ENCODE data around the gene CYP21A2. TPM values are rescaled to one million over a fixed set of nuclear protein-coding genes. Genes with fewer than 3 reads are reported as not detected.
"Not testable (repeated sequence)": the region's sequence is repeated elsewhere in the genome, so short reads cannot be mapped to it uniquely, and the experiment has no call there.

CYP21A2 gene
- polyA plus RNA-seq, 1 donor (not counting 4 experiments of a cell fraction or from before 2014, with no cell fraction given): 0.04 TPM

GRCh38 chr6:32039321-32040274, 1.4 kb downstream of the CYP21A2 start:
- H3K9me1 ChIP-seq (ENCODE audit: control insufficient read depth, extremely low read depth, insufficient read depth, low read length); H3K4me1 ChIP-seq (ENCODE audit: control insufficient read depth, extremely low read depth, insufficient read depth, low read length); H3K9ac ChIP-seq (ENCODE audit: control insufficient read depth, extremely low read depth, insufficient read depth, low read length); H3K36me3 ChIP-seq (ENCODE audit: control insufficient read depth in 2 of 2, extremely low read depth in 1 of 2, insufficient read depth in 2 of 2, low read length in 2 of 2); DNase-seq (ENCODE audit: low read depth, low spot score); H2AFZ ChIP-seq (ENCODE audit: control insufficient read depth, low read length); H3K79me2 ChIP-seq (ENCODE audit: control insufficient read depth, insufficient read depth, low read length); FAIRE-seq; H4K20me1 ChIP-seq (ENCODE audit: control insufficient read depth, extremely low read depth, insufficient read depth, low read length); H3K9me3 ChIP-seq (ENCODE audit: control insufficient read depth, low read depth, low read length); dilution Hi-C loops (cut with MboI; ENCODE audit: extremely low pct_ligation_motif_present, low sequenced_read_pairs); H3K4me3 ChIP-seq (ENCODE audit: control insufficient read depth in 2 of 3, extremely low read depth in 1 of 3, insufficient read depth in 2 of 3, low read depth in 1 of 3, low read length in 3 of 3); H3K27ac ChIP-seq (ENCODE audit: control insufficient read depth, insufficient read depth, low read length); H3K27me3 ChIP-seq (ENCODE audit: control insufficient read depth, extremely low read depth, insufficient read depth, low read length); H3K4me2 ChIP-seq (ENCODE audit: control insufficient read depth, extremely low read depth, insufficient read depth, low read depth, low read length): not testable (repeated sequence)

- dilution Hi-C loops (cut with MboI; ENCODE audit: extremely low pct_ligation_motif_present, low sequenced_read_pairs); FAIRE-seq; DNase-seq (ENCODE audit: low read depth, low spot score): not testable (repeated sequence)
Measured at GRCh38 chr6:32040299-32041049, 2.3 kb downstream of the CYP21A2 start.

DNA sequence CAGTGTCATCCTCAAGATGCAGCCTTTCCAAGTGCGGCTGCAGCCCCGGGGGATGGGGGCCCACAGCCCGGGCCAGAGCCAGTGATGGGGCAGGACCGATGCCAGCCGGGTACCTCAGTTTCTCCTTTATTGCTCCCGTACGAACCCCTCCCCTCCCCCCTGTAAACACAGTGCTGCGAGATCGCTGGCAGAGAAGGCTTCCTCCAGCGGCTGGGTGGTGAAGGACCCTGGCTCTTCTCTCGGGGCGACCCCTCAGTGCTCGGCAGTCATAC, 2.8 kb downstream of the CYP21A2 start:
- H3K4me1 ChIP-seq (ENCODE audit: control insufficient read depth, extremely low read depth, insufficient read depth, low read length); H3K9ac ChIP-seq (ENCODE audit: control insufficient read depth, extremely low read depth, insufficient read depth, low read length); H3K27me3 ChIP-seq (ENCODE audit: control insufficient read depth, extremely low read depth, insufficient read depth, low read length); H4K20me1 ChIP-seq (ENCODE audit: control insufficient read depth, extremely low read depth, insufficient read depth, low read length); DNase-seq (ENCODE audit: low read depth, low spot score); H3K4me3 ChIP-seq (ENCODE audit: control insufficient read depth in 2 of 3, extremely low read depth in 1 of 3, insufficient read depth in 2 of 3, low read depth in 1 of 3, low read length in 3 of 3); dilution Hi-C loops (cut with MboI; ENCODE audit: extremely low pct_ligation_motif_present, low sequenced_read_pairs); H3K9me1 ChIP-seq (ENCODE audit: control insufficient read depth, extremely low read depth, insufficient read depth, low read length); FAIRE-seq; H3K79me2 ChIP-seq (ENCODE audit: control insufficient read depth, insufficient read depth, low read length); H3K9me3 ChIP-seq (ENCODE audit: control insufficient read depth, low read depth, low read length); H2AFZ ChIP-seq (ENCODE audit: control insufficient read depth, low read length); H3K4me2 ChIP-seq (ENCODE audit: control insufficient read depth, extremely low read depth, insufficient read depth, low read depth, low read length); H3K27ac ChIP-seq (ENCODE audit: control insufficient read depth, insufficient read depth, low read length); H3K36me3 ChIP-seq (ENCODE audit: control insufficient read depth in 2 of 2, extremely low read depth in 1 of 2, insufficient read depth in 2 of 2, low read length in 2 of 2): not testable (repeated sequence)

More at GRCh38 chr6:32040299-32041049, 2.3 kb downstream of the CYP21A2 start:
- not testable (repeated sequence) for H3K79me2 ChIP-seq (ENCODE audit: control insufficient read depth, insufficient read depth, low read length); H3K27me3 ChIP-seq (ENCODE audit: control insufficient read depth, extremely low read depth, insufficient read depth, low read length); H3K36me3 ChIP-seq (ENCODE audit: control insufficient read depth in 2 of 2, extremely low read depth in 1 of 2, insufficient read depth in 2 of 2, low read length in 2 of 2); H3K4me3 ChIP-seq (ENCODE audit: control insufficient read depth in 2 of 3, extremely low read depth in 1 of 3, insufficient read depth in 2 of 3, low read depth in 1 of 3, low read length in 3 of 3); H3K4me1 ChIP-seq (ENCODE audit: control insufficient read depth, extremely low read depth, insufficient read depth, low read length); H3K4me2 ChIP-seq (ENCODE audit: control insufficient read depth, extremely low read depth, insufficient read depth, low read depth, low read length); H4K20me1 ChIP-seq (ENCODE audit: control insufficient read depth, extremely low read depth, insufficient read depth, low read length); H3K27ac ChIP-seq (ENCODE audit: control insufficient read depth, insufficient read depth, low read length); H2AFZ ChIP-seq (ENCODE audit: control insufficient read depth, low read length); H3K9ac ChIP-seq (ENCODE audit: control insufficient read depth, extremely low read depth, insufficient read depth, low read length); H3K9me3 ChIP-seq (ENCODE audit: control insufficient read depth, low read depth, low read length); H3K9me1 ChIP-seq (ENCODE audit: control insufficient read depth, extremely low read depth, insufficient read depth, low read length)

DNA sequence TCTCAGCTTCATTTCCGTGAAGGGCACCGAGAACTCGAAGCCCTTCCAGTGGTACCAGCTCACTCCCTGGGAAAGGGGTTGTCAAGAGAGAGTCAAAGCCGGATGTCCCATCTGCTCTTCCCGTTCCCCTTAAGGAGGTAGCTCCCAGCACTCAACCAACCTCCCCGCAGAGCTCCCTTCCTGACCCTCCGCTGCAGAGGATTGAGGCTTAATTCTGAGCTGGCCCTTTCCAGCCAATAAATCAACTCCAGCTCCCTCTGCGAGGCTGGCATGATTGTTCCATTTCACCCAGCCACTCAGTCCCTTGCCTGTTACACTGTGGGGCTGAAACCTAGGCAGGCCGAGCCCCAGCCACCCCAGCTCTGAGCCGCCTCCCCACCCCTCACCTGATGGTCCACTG, 3.2 kb downstream of the CYP21A2 start:
- H3K4me3 ChIP-seq (ENCODE audit: control insufficient read depth in 2 of 3, extremely low read depth in 1 of 3, insufficient read depth in 2 of 3, low read depth in 1 of 3, low read length in 3 of 3): not testable (repeated sequence)

GRCh38 chr6:32042276-32042675, 4.1 kb downstream of the CYP21A2 start:
- H4K20me1 ChIP-seq (ENCODE audit: control insufficient read depth, extremely low read depth, insufficient read depth, low read length); H3K27me3 ChIP-seq (ENCODE audit: control insufficient read depth, extremely low read depth, insufficient read depth, low read length); FAIRE-seq; H3K79me2 ChIP-seq (ENCODE audit: control insufficient read depth, insufficient read depth, low read length); H3K27ac ChIP-seq (ENCODE audit: control insufficient read depth, insufficient read depth, low read length); H2AFZ ChIP-seq (ENCODE audit: control insufficient read depth, low read length); H3K9ac ChIP-seq (ENCODE audit: control insufficient read depth, extremely low read depth, insufficient read depth, low read length); dilution Hi-C loops (cut with MboI; ENCODE audit: extremely low pct_ligation_motif_present, low sequenced_read_pairs); H3K9me3 ChIP-seq (ENCODE audit: control insufficient read depth, low read depth, low read length); DNase-seq (ENCODE audit: low read depth, low spot score); H3K9me1 ChIP-seq (ENCODE audit: control insufficient read depth, extremely low read depth, insufficient read depth, low read length); H3K36me3 ChIP-seq (ENCODE audit: control insufficient read depth in 2 of 2, extremely low read depth in 1 of 2, insufficient read depth in 2 of 2, low read length in 2 of 2); H3K4me2 ChIP-seq (ENCODE audit: control insufficient read depth, extremely low read depth, insufficient read depth, low read depth, low read length); H3K4me3 ChIP-seq (ENCODE audit: control insufficient read depth in 2 of 3, extremely low read depth in 1 of 3, insufficient read depth in 2 of 3, low read depth in 1 of 3, low read length in 3 of 3); H3K4me1 ChIP-seq (ENCODE audit: control insufficient read depth, extremely low read depth, insufficient read depth, low read length): not testable (repeated sequence)

More for the DNA sequence above, 3.2 kb downstream of the CYP21A2 start:
- H3K9me1 ChIP-seq (ENCODE audit: control insufficient read depth, extremely low read depth, insufficient read depth, low read length); H4K20me1 ChIP-seq (ENCODE audit: control insufficient read depth, extremely low read depth, insufficient read depth, low read length); H3K9ac ChIP-seq (ENCODE audit: control insufficient read depth, extremely low read depth, insufficient read depth, low read length); H3K4me2 ChIP-seq (ENCODE audit: control insufficient read depth, extremely low read depth, insufficient read depth, low read depth, low read length); H3K36me3 ChIP-seq (ENCODE audit: control insufficient read depth in 2 of 2, extremely low read depth in 1 of 2, insufficient read depth in 2 of 2, low read length in 2 of 2); H3K27ac ChIP-seq (ENCODE audit: control insufficient read depth, insufficient read depth, low read length); FAIRE-seq; H3K79me2 ChIP-seq (ENCODE audit: control insufficient read depth, insufficient read depth, low read length); H3K9me3 ChIP-seq (ENCODE audit: control insufficient read depth, low read depth, low read length); DNase-seq (ENCODE audit: low read depth, low spot score); H3K27me3 ChIP-seq (ENCODE audit: control insufficient read depth, extremely low read depth, insufficient read depth, low read length); H3K4me1 ChIP-seq (ENCODE audit: control insufficient read depth, extremely low read depth, insufficient read depth, low read length); H2AFZ ChIP-seq (ENCODE audit: control insufficient read depth, low read length); dilution Hi-C loops (cut with MboI; ENCODE audit: extremely low pct_ligation_motif_present, low sequenced_read_pairs): not testable (repeated sequence)
